NCI-H69 (cell line): ENCODE data around the gene FAM120C.
A peak's percentile ranks its signal among the peaks of the same experiment; 100 is the strongest.

ENCODE experiments used
- DNase-seq: peaks from one replicate; lab custom pipeline; 2025; lab: John Stamatoyannopoulos, UW

FAM120C gene

GRCh38 chrX:54043056-54043455 is 140.0 kb downstream of the FAM120C start:
- no peak for DNase-seq

GRCh38 chrX:54042609-54043021 is 140.4 kb downstream of the FAM120C start:
- DNase-seq: peak; percentile 72

- peak; percentile 85 for DNase-seq
Observed at GRCh38 chrX:54030329-54030728, 152.7 kb downstream of the FAM120C start.

GRCh38 chrX:54029529-54030143 is 153.4 kb downstream of the FAM120C start:
- DNase-seq: peak; percentile 94

- DNase-seq: no peak
Observed at GRCh38 chrX:54024350-54024749, 158.7 kb downstream of the FAM120C start.
